ENCODE results near the gene MTHFSD.
"Not testable (repeated sequence)": the region's sequence is repeated elsewhere in the genome, so short reads cannot be mapped to it uniquely, and the experiment has no call there.

Gene MTHFSD, protein sequence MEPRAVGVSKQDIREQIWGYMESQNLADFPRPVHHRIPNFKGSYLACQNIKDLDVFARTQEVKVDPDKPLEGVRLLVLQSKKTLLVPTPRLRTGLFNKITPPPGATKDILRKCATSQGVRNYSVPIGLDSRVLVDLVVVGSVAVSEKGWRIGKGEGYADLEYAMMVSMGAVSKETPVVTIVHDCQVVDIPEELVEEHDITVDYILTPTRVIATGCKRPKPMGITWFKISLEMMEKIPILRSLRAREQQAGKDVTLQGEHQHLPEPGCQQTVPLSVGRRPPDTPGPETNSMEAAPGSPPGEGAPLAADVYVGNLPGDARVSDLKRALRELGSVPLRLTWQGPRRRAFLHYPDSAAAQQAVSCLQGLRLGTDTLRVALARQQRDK

GRCh38 chr16:86554917-86555703 lies at the start of gene MTHFSD:
MTHFSD (minus strand) TSS chr16:86555235; CDS start chr16:86555184, 51 bp downstream.
- peak; percentile 84 for DNase-seq

GRCh38 chr16:86604436-86605193 lies 49.6 kb upstream of the MTHFSD start:
- no peak for DNase-seq

DNA sequence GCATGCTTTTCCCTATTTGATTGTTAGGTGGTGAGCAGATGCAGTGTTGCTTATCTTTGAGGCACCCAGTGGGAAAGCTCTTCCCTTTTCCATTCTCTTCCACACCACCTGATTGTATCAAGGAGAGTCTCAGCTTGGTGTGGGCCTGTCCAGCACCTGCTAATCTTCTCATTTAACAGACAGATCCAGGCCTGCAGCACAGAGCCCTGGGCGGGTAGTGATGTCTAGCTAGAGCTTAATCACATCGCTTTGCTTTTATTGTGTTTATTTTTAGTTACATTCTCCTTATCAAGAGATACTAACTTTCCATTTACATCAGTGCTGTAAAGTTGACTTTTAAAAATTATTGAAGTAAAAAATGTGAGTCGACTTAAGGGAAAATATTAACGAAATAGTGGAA lies 47.5 kb upstream of the MTHFSD start:
- DNase-seq = no peak

DNA sequence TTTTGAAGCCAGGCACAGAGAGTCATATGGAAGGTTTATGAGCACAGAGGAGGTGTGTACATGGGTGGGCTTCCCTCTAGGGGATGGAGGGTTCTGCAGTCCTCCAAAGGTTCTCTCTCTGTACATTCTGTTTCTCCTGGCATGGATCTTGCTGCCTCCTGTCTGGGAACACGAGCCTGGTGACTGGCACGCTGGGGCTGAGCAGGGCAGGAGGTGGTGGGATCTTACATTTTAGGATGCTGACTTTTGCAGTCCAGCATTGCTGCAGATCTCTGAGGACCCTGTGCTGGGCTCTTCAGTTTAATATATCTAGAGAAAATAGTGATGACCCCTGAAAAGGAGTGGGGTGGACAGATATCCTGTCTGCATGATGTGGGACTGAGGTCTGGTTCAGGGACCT lies 46.3 kb upstream of the MTHFSD start:
- DNase-seq = no peak

GRCh38 chr16:86598607-86599565 lies 43.9 kb upstream of the MTHFSD start:
- peak; percentile 59 for DNase-seq

DNA sequence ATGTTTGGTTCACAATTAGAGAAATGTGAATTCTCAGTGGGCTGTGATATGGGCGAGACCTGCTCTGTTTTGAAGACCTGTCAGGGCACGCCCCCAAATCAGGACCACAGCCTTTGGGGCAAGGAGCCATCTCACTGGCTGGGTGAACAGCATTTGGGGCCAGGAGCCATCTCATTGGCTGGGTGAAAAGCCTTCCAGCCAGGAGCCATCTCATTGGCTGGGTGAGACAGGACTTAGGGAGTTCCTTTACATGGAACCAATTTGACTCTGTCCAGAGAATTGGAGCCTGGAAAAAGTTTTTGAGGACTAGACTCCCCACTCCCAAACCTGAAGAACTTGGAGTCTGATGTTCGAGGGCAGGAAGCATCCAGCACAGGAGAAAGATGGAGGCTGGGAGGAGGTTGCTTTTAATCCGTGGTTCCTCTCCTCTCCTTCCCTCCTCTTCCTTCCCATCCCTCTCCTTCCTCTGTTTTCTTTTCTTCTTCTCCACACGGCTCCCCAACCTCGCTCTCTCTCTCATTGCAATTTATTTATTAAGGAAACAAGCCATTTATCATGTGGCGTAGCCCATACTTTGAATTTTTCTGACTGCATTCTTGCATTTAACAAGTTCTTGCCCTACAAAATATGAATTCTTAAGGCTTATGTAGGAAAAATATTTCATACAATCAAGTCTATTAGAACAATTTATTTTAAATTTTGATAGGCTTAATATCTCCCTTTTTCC lies 43.0 kb upstream of the MTHFSD start:
- no peak for DNase-seq

- no peak for DNase-seq
These were observed 42.3 kb upstream of the MTHFSD start for GRCh38 chr16:86597126-86597879.

DNA sequence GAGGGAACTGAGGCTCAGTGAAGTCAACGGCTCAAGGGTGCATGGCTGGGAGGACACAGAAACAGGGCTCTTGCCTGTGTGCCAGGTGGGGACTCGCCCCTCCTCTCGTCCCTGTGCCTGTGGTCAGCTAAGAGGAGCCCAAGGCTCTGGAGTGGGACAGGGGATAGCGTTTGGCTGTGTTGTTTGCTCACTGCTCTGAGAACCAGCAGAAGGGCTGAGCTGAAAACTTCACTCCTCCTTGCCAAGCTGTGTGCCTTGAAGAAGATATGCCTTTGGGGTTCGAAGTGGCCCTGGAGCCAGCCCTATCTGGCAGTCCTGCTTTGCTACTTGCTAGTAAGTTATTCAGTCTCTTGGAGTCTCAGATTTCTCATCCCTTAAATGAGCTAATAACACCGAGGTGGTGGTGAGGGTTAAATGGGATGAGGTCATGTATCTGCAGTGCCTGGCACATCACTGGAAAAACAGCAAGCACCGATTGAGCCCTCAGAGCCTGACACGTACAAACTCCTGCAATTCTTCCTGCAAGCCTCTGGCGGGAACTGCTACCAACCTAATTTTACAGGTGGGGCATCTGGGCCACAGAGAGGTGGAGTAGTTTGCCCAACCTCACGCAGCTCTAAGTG lies 41.1 kb upstream of the MTHFSD start:
- DNase-seq = no peak

GRCh38 chr16:86594721-86595120 lies 39.7 kb upstream of the MTHFSD start:
- DNase-seq = no peak

- DNase-seq = no peak
These were observed 39.0 kb upstream of the MTHFSD start for GRCh38 chr16:86593913-86594620.

DNA sequence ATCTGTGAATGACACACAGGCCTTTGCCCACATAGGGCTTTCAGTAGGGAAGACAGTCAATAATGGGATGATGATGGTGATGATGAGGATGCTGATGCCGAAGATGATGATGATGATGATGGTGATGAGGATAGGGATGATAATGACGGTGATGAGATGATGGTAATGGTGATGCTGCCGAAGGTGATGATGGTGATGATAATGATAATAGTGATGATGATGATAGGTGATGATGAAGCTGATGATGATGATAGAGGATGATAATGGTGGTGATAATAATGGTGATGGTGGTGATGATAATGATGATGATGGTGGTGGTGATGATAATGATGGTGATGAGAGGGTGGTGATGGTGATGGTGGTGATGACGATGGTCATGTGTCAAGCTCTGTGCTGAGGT lies 36.2 kb upstream of the MTHFSD start:
- no peak for DNase-seq

- DNase-seq = peak; percentile 62
These were observed 35.6 kb upstream of the MTHFSD start for GRCh38 chr16:86590501-86591144.

GRCh38 chr16:86587955-86588354 lies 32.9 kb upstream of the MTHFSD start:
- DNase-seq = not testable (repeated sequence)

DNA sequence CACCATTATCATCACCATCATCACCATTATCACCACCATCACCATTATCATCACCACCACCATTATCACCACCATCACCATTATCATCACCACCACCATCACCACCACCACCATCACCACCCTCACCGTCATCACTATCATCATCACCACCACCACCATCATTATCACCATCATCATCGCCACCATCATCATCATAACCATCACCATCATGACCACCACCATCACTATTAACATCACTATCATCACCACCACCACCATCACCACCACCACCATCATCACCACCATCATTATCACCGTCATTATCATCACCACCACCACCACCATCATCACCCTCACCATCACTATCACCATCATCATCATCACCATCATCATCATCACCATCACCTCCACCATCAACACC lies 32.5 kb upstream of the MTHFSD start:
- no peak for DNase-seq

DNA sequence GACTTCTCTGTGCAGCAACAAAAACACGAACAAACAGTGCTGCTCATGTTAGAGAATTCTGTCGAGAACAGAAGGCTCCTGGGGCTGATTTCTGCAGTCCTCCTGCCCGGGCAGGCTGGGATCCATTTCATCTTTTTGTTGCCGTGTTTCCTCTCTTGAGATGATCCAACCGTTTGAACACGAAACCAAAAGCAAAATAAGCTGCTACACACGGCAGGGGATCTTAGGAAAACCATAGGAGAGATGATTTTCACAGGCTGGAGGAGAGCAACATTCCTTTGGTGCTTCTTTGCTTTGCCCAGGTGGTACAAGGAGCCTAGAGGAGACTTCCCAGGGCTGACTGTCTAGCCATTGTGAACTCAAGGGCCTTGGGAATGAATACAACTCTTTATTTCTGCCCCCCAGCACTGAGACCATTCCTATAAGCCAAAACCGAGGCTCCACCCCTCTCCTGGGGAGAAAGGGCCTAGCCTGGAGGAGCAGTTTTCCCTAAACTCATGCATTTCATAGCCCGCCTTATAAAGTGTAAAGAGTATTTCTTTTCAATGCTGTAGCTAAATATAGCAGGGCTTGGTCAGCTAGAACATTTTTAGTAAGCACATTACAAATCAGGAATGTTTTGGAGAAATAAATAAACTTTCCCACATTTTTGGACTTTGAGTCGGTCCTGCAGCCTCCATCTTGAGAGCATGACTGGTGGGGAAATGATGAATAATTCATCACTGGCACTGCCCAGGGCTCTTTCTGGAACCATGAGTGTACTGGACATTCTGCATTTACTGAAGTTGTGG lies 31.0 kb upstream of the MTHFSD start:
- DNase-seq = peak; percentile 71

GRCh38 chr16:86584726-86585721 lies 30.0 kb upstream of the MTHFSD start:
- no peak for DNase-seq
